GM19035 (cell line): ENCODE measurements around the gene RTP5.

Experiments
- ATAC-seq: cut with Tn5 transposase; IDR thresholded peaks from one replicate; pipeline ENCODE4 v1.9.1; 2021; ENCODE audit not compliant: unreplicated experiment

The RTP5 gene

GRCh38 chr2:241857041-241857541, 12.4 kb upstream of the RTP5 start:
- no peak for ATAC-seq

- no peak for ATAC-seq
Observed at GRCh38 chr2:241857572-241858121, 11.9 kb upstream of the RTP5 start.

DNA sequence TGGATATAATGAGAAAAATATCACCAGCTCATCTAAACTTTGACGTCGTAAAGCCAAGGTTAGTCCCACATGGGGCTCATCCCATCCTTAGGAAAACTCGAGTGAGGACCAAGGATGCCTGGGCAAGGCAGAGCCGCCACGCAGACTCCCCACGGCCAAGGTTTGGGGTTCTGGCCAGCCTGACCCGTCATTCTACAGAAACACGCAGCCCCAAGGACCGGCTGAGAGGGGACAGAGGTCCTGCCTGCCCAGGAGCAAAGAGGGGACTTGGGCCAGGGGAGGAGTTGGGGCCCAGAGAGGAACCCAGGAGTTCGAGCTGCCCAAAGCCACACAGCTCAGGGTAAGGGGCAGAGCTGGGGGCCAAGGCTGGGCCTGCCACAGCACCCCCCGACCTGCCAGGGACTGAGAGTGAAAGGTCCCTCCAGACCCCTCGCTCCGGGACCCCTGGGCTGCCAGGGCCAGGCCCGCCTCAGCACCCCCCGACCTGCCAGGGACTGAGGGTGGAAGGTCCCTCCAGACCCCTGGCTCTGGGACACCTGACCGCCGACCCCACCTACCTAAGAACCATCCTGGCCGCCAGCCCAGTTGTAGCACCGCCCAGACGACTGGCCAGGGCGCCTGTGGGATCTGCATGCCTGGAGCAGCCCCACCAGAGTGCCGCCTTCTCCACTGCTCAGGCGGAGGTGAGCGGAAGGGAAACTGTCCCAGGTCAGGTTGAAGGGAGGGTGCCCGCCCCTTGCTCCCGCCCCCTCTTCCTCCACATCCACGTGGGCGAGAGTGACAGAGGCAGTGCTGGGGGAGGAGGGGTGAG, 11.1 kb upstream of the RTP5 start, which contains the start of gene PDCD1:
Gene PDCD1 (minus strand): TSS at position 689 of the 811 bp plus-strand sequence. CDS start 56 bp downstream, at position 633.
- peak; percentile 32 for ATAC-seq

DNA sequence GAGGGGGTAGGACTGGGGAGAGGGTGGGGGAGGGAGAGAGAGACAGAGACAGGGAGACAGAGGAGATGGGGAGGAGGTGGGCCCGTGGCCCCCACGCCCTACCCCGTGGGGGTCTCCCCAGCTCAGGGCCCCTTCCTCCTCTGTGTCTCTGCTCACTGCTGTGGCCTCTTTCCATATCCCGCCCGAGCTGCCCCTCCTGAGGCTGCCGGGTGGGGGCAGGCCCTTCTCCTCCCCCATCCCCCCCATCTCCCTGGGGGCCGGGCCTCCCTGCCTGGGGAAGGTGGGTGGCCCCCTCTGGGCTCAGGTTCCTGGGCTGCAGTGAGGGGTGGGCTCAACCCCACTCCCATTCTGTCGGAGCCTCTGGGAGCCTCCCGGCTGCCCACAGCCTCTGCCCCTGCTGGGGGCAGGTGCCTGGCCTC, 10.5 kb upstream of the RTP5 start:
- peak; percentile 10 for ATAC-seq

- peak; percentile 61 for ATAC-seq
Observed at GRCh38 chr2:241859436-241860183, 9.9 kb upstream of the RTP5 start.

DNA sequence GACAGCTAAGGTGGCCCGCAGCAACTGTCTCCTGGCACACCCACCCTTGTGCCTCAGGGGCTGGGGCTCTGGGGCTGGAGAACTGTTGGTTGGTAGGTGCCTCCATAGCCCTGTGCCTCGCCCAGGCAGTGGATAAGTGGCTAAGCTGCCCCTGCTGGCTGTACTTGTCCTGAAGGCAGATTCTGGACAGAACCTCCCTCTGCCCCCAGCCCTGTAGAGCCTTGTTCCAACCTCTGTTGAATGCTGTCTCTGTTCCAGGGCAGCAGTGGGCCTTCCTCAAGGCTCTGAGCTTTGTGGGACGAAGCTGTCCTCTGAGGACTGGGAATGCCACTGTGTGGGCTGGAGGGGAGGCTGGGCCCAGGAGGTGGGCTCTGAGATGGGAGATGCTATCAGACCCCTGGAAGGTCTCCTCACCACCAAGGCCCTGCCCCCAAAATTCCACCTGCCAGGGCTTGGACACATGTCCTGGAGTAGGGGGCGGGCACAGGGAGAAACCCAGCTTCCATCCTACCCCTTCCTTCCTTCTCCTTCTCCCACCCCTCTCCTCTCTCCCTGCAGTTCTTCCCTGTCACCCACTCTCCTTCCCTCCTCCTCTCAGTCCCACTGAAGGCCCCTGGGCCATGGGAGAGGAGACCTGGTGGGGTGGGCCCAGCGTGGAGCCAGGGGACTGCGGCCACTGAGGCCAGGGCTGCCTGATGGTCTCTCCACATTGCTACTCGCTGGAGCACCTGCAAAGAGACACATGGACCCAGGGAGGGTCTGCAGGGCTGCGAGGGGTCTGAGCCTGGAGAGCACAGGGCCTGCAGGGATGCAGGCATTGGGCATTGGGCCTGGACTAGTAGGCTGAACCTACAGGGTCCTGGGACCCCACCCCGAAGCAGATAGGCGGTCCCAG, 9.1 kb upstream of the RTP5 start:
- ATAC-seq = peak; percentile 9

DNA sequence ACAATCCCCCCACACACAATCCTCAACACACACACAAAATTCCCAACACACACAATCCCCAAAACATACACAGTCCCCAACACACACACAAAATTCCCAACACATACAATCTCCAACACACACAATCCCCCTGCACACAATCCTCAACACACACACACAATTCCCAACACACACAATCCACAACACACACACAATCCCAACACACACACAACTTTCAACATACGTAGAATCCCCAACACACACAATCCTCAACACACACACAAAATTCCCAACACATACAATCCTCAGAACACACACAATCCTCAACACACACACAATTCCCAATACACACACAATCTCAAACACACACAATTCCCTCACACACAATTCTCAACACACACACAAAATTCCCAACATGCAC, 8.3 kb upstream of the RTP5 start:
- no peak for ATAC-seq

DNA sequence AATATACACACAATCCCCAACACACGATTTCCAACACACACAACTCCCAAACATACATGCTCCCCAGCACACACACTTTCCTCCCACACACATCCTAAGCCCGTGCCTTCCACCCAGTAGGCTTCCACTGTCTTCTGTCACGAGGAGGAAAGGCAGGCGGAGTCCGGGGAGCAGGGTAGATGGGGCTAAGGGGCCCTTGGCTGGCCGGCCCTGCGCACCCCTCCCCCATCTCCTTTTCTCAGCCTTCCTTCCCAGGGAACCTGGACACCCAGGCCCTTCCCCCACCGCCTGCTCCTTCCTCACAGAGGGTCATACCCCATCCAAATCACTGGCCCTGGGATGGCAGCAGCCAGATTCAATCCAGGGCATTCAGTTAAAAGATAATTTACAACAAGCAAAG, 7.4 kb upstream of the RTP5 start:
- ATAC-seq = no peak

- ATAC-seq = no peak
Observed at GRCh38 chr2:241862775-241863535, 6.6 kb upstream of the RTP5 start.

- no peak for ATAC-seq
Observed at GRCh38 chr2:241863536-241863954, 6.0 kb upstream of the RTP5 start.

- no peak for ATAC-seq
Observed at GRCh38 chr2:241864168-241864849, 5.2 kb upstream of the RTP5 start.

DNA sequence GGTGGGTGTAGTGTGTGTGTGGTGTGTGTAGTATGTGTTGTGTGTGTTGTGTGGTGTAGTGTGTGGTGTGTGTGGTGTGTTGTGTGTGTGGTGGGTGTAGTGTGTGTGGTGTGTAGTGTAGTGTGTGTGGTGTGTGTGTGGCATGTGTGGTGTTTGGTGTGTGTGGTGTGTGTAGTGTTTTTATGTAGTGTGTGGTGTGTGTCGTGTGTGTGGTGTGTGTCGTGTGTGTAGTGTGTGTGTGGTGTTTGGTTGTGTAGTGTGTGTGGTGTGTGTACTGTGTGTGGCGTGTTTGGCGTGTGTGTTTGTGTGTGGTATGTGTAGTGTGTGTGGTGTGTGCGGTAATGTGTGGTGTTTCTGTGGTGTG, 4.7 kb upstream of the RTP5 start:
- no peak for ATAC-seq

- ATAC-seq = no peak
Observed at GRCh38 chr2:241865416-241865956, 4.0 kb upstream of the RTP5 start.

DNA sequence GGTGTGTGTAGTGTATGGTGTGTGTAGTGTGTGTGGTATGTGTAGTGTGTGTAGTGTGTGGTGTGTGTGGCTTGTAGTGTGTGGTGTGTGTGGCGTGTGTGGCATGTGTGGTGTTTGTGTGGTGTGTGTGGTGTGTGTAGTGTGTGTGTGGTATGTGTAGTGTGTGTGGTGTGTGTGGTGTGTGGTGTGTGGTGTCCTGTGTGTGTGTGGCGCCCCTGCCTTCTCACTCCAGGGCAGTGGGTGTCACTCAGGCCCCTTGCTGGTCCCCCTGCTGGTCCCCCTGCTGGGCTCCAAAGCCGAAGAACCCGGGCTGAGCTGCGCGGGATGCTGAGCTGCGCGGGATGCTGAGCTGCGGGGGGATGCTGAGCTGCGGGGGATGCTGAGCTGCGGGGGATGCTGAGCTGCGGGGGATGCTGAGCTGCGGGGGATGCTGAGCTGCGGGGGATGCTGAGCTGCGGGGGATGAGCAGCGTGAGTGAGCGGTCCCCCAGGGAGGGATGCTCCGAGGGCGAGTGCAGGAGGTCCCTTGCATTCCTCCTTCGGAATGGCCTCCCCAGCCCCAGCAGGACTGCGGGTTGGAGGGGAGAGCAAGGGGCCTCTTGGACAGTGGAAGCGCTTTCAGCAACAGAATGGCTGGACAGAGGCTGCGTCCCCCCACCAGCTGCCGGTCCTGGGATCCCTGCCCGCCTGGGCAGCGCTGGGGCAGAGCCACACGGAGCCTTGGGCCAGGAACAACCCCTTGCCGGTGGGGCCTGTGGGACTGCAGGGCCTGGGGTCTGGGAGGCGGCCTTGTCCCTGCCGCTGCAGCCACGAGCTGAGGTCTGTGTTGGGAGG, 3.4 kb upstream of the RTP5 start:
- ATAC-seq = no peak

- no peak for ATAC-seq
Observed at GRCh38 chr2:241866790-241867645, 2.5 kb upstream of the RTP5 start.

DNA sequence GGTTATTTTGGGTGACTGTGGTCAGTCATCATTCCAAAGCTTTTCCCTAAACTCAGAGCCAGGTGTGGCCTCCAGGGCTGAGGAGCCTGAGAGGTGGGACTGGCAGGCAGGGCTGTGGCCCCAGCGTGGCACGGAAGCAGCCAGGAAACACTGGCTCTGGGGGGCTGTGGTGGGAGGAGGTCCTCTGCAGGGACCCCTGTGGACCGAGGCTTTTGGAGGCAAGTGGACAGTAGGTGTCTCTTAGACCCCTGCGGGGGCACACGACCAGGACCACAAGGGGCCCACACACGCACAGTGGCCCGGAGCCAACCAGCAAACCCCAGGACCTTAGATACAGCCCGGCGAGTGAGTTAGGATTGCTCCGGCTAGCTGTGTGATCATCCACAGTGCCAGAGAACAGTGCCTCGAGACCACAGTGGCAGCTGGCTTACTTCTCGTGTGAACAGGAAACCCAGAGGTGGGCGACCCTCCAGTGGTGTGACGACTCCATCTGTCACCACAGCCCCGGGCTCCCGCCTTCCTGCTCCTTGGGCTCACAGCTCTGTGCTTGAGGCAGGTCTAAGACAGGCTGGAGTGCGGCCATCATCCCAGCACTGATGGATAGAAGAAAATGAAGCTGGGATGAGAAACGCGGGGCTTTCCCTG, 1.6 kb upstream of the RTP5 start:
- ATAC-seq = no peak

DNA sequence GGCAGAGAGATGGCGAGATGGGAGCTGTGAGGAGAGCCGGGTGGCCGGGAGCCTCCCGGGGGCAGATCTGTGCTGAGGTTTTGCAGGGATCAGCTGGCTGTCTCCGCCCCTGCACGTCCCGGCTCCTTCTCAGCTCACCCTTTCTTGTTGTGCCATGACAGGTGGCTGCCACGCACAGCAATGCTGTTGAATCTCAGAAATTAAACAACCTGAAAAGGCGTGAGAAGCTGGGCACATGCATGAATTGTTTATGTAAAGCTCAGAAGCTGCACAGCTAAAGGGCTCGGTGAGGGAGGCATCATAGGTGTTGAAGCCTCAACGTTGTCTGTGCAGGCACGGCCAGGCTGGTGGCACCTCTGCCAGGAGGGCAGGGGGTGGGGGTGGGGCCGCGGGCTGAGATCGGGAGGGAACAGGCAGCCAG, 858 bp upstream of the RTP5 start:
- ATAC-seq = no peak
